Skeletal muscle satellite cell (primary cell): ENCODE data around the gene PTPRD.

Experiments
- H3K27me3 ChIP-seq: 2 replicates; pipeline ENCODE4 v1.7.0; 2013; ENCODE audit warnings: low read length; ENCODE audit not compliant: control insufficient read depth, insufficient read depth
- H3K36me3 ChIP-seq: 2 replicates; pipeline ENCODE4 v1.7.0; 2013; ENCODE audit warnings: mild to moderate bottlenecking, control low read depth, low read length; ENCODE audit not compliant: insufficient read depth
- H3K4me1 ChIP-seq: 2 replicates; pipeline ENCODE4 v1.7.0; 2013; ENCODE audit warnings: low read length; ENCODE audit not compliant: control insufficient read depth, insufficient read depth
- H3K4me2 ChIP-seq: 2 replicates; pipeline ENCODE4 v1.7.0; 2013; ENCODE audit warnings: mild to moderate bottlenecking, low read length
- H3K4me3 ChIP-seq: 2 replicates; pipeline ENCODE4 v1.7.0; 2013; ENCODE audit warnings: low read length
- H3K9ac ChIP-seq: 2 replicates; pipeline ENCODE4 v1.7.0; 2013; ENCODE audit warnings: mild to moderate bottlenecking, low read depth, low read length, moderate library complexity
- H3K9me3 ChIP-seq: replicated peaks from 2 replicates; pipeline ENCODE4 v1.7.0; 2013; ENCODE audit warnings: mild to moderate bottlenecking, control low read depth, low read length

The PTPRD gene

GRCh38 chr9:9855177-9856078 lies 757.4 kb downstream of the PTPRD start:
- Histone ChIP-seq H3K4me2 (no peak overlapping the region), H3K4me3 (no peak overlapping the region), H3K36me3 (no peaks in the 10 kb centered on the region), H3K9ac (no peak overlapping the region), H3K9me3 (no peaks in the 10 kb centered on the region), H3K27me3 (no peaks in the 10 kb centered on the region), H3K4me1 (no peaks in the 10 kb centered on the region)

GRCh38 chr9:9847750-9848149 lies 765.1 kb downstream of the PTPRD start:
- H3K4me3 ChIP-seq: no peak overlapping the region
- H3K9ac ChIP-seq: no peak overlapping the region
- no peaks in the 10 kb centered on the region for H3K36me3 ChIP-seq

GRCh38 chr9:9846557-9846956 lies 766.2 kb downstream of the PTPRD start:
- Histone ChIP-seq H3K27me3 (no peaks in the 10 kb centered on the region), H3K36me3 (no peaks in the 10 kb centered on the region), H3K9me3 (no peaks in the 10 kb centered on the region), H3K4me3 (no peak overlapping the region), H3K4me2 (no peak overlapping the region), H3K9ac (no peak overlapping the region), H3K4me1 (no peaks in the 10 kb centered on the region)

More at GRCh38 chr9:9847750-9848149, 765.1 kb downstream of the PTPRD start:
- no peaks in the 10 kb centered on the region for H3K27me3 ChIP-seq
- H3K9me3 ChIP-seq: no peaks in the 10 kb centered on the region
- no peak overlapping the region for H3K4me2 ChIP-seq
- H3K4me1 ChIP-seq: no peaks in the 10 kb centered on the region

- H3K4me1 ChIP-seq: no peaks in the 10 kb centered on the region
- no peaks in the 10 kb centered on the region for H3K9me3 ChIP-seq
- H3K36me3 ChIP-seq: no peaks in the 10 kb centered on the region
- H3K4me2 ChIP-seq: no peak overlapping the region
- no peak overlapping the region for H3K4me3 ChIP-seq
- H3K27me3 ChIP-seq: no peaks in the 10 kb centered on the region
- H3K9ac ChIP-seq: no peak overlapping the region
These were observed 792.4 kb downstream of the PTPRD start for GRCh38 chr9:9820436-9820835.

GRCh38 chr9:9819886-9820285 lies 792.9 kb downstream of the PTPRD start:
- H3K9ac ChIP-seq: no peak overlapping the region
- H3K9me3 ChIP-seq: no peaks in the 10 kb centered on the region
- no peaks in the 10 kb centered on the region for H3K27me3 ChIP-seq
- no peaks in the 10 kb centered on the region for H3K36me3 ChIP-seq
- H3K4me2 ChIP-seq: no peak overlapping the region
- no peaks in the 10 kb centered on the region for H3K4me1 ChIP-seq
- H3K4me3 ChIP-seq: no peak overlapping the region

DNA sequence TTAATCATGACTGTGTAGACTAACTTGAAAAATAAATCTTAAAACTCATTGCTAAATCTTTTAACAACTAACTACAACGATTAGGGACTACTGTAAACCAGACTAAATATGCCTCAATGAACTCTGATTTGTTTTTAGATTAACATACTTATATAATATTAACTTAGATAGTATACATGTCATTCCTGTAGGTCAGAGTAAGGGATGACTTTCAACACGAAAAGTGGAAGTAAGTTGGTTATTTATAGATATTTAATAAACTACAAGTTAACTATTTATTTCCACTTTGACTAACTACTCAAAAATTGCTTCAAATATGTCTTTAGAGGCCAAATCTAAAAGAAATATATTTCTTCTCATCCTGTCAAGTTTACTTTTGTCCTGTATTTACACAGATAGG lies 795.6 kb downstream of the PTPRD start:
- no peaks in the 10 kb centered on the region for H3K27me3 ChIP-seq
- H3K4me1 ChIP-seq: no peaks in the 10 kb centered on the region
- H3K9me3 ChIP-seq: no peaks in the 10 kb centered on the region
- H3K4me2 ChIP-seq: no peak overlapping the region
- no peak overlapping the region for H3K4me3 ChIP-seq
- H3K36me3 ChIP-seq: no peaks in the 10 kb centered on the region
- no peak overlapping the region for H3K9ac ChIP-seq

DNA sequence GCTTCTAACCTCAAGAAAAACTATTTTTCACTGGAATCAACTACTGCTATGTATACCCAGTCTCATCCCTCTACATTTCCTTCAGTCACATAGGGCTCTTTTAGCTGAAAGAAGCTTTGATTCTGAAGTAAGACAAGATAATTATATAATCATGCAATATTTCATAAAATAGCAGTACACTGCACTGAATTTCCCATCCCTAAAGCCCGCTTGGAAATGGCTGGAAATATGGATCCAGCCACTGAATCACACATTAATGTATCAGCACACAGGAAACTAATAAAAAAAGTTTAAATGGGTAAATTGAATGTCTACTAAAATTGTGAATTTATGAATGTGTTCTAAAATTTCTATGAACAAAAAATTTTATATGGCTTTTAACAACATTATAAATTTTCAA lies 808.7 kb downstream of the PTPRD start:
- H3K4me3 ChIP-seq: no peak overlapping the region
- H3K9me3 ChIP-seq: no peaks in the 10 kb centered on the region
- H3K9ac ChIP-seq: no peak overlapping the region
- no peaks in the 10 kb centered on the region for H3K27me3 ChIP-seq
- no peak overlapping the region for H3K4me2 ChIP-seq
- no peaks in the 10 kb centered on the region for H3K36me3 ChIP-seq
- no peaks in the 10 kb centered on the region for H3K4me1 ChIP-seq

- Histone ChIP-seq H3K4me2 (no peak overlapping the region), H3K4me3 (no peak overlapping the region), H3K27me3 (no peaks in the 10 kb centered on the region), H3K9me3 (no peaks in the 10 kb centered on the region), H3K4me1 (no peaks in the 10 kb centered on the region), H3K36me3 (no peaks in the 10 kb centered on the region), H3K9ac (no peak overlapping the region)
These were observed 813.5 kb downstream of the PTPRD start for GRCh38 chr9:9799287-9799686.

DNA sequence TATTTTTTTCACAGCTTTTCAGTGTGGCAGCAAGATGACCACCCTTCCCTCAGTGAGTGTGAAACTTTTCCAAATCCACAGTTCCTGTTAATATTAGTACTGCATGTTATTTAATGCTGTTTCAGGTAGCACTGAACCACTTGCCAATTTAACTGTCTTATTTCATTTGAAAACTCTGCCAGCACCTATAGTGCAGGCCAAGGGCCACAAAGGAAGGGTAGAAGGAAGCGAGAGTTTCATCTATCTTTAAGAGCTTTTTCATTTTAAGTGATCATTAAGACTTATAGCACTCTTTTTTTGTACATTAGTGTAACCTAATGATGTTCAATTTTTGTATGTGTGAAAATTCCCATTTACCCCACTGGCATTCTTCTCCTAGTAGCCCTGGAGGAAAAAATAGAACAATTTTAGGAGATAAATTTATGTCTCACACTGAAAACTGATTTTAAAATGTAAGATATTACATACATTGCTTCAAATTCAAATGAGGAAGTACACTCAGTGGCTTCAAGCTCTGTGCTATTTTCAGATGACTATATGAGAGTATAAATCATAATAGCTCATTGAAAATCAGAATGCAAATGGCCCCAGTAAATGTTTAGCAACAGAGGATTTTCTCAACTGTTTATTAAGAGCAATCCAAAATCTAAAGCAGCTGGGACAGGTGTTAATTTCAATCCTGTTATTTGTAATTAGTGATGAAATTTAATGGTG lies 820.5 kb downstream of the PTPRD start:
- no peaks in the 10 kb centered on the region for H3K36me3 ChIP-seq
- H3K27me3 ChIP-seq: no peaks in the 10 kb centered on the region
- no peak overlapping the region for H3K4me2 ChIP-seq

GRCh38 chr9:9791611-9792010 lies 821.2 kb downstream of the PTPRD start:
- H3K4me3 ChIP-seq: no peak overlapping the region
- H3K4me1 ChIP-seq: no peaks in the 10 kb centered on the region
- H3K9me3 ChIP-seq: no peaks in the 10 kb centered on the region
- H3K27me3 ChIP-seq: no peaks in the 10 kb centered on the region
- no peak overlapping the region for H3K4me2 ChIP-seq
- no peaks in the 10 kb centered on the region for H3K36me3 ChIP-seq
- H3K9ac ChIP-seq: no peak overlapping the region

More for the DNA sequence above, 820.5 kb downstream of the PTPRD start:
- Histone ChIP-seq H3K9me3 (no peaks in the 10 kb centered on the region), H3K4me1 (no peaks in the 10 kb centered on the region), H3K9ac (no peak overlapping the region), H3K4me3 (no peak overlapping the region)

- H3K27me3 ChIP-seq: no peaks in the 10 kb centered on the region
- no peak overlapping the region for H3K9ac ChIP-seq
- no peaks in the 10 kb centered on the region for H3K36me3 ChIP-seq
- H3K4me3 ChIP-seq: no peak overlapping the region
- no peak overlapping the region for H3K4me2 ChIP-seq
- no peaks in the 10 kb centered on the region for H3K4me1 ChIP-seq
- H3K9me3 ChIP-seq: no peaks in the 10 kb centered on the region
These were observed 822.5 kb downstream of the PTPRD start for GRCh38 chr9:9790216-9790872.
